GM12878 (cell line): Measurements from ENCODE around the gene RTN4R. TPM values are rescaled to one million over a fixed set of nuclear protein-coding genes. Genes with fewer than 3 reads are reported as not detected.

ENCODE experiments used
- ATAC-seq: fragments of 200-7000 bp; cut with Tn5 transposase; 3 replicates; pipeline ENCODE4 v1.9.1; 2020; ENCODE audit warnings: mild to moderate bottlenecking, moderate library complexity
- BruUV-seq: library from RNA; stranded (reverse); fragments of 400-500 nt; replicated peaks from 2 replicates; lab custom pipeline; 2021; lab: Mats Ljungman, UMichigan
- CTCF ChIA-PET: fragments of 300-600 bp; sonication (Branson Sonifier 250); formaldehyde crosslinking; extraction: SDS; loops from one replicate; lab custom pipeline; 2021; ENCODE audit warnings: inconsistent platforms; lab: Yijun Ruan, JAX
- POLR2A ChIA-PET: fragments of 350-600 bp; formaldehyde crosslinking; extraction: SDS; loops from one replicate; lab custom pipeline; 2021; ENCODE audit warnings: inconsistent platforms; lab: Charles Lee
- RAD21 ChIA-PET: fragments of 300-600 bp; sonication (Branson Sonifier 250); formaldehyde crosslinking; loops from one replicate; lab custom pipeline; 2023; ENCODE audit warnings: antibody characterized with exemption; ENCODE audit not compliant: unreplicated experiment; lab: Charles Lee
- SMC1A ChIA-PET: fragments of 300-600 bp; sonication (Branson Sonifier 250); formaldehyde crosslinking; loops from one replicate; lab custom pipeline; 2023; ENCODE audit not compliant: unreplicated experiment, uncharacterized antibody; lab: Charles Lee
- DNase-seq: peaks from one replicate; pipeline ENCODE4 v3.0.0-alpha.2; 2011; ENCODE audit warnings: low read depth, low spot score
- FAIRE-seq: peaks from 3 replicates; lab custom pipeline; 2011; peaks lifted over from hg19 to GRCh38; lab: Jason Lieb, UNC
- H2AFZ ChIP-seq: 2 replicates; pipeline ENCODE4 v1.6.0; 2011; ENCODE audit warnings: low read depth, low read length, control low read depth; ENCODE audit not compliant: control insufficient read depth
- H3K27ac ChIP-seq: 2 replicates; pipeline ENCODE4 v1.5.1; 2011; ENCODE audit warnings: control low read depth; ENCODE audit not compliant: control insufficient read depth, insufficient read depth
- H3K27me3 ChIP-seq, 2 experiments: replicated peaks in 1 of 2; 2 replicates each; pipeline versions ENCODE4 v1.6.0 to v1.6.1; 2011; ENCODE audit warnings: low read length in 1 of 2; ENCODE audit not compliant: control insufficient read depth in 2 of 2, insufficient read depth in 2 of 2
- H3K36me3 ChIP-seq, 2 experiments: 2 replicates each; pipeline ENCODE4 v1.5.1; 2011; ENCODE audit warnings: low read length in 1 of 2; ENCODE audit not compliant: control insufficient read depth in 2 of 2, insufficient read depth in 2 of 2
- H3K4me1 ChIP-seq: 2 replicates; pipeline ENCODE4 v1.6.1; 2011; ENCODE audit warnings: mild to moderate bottlenecking, low read length, moderate library complexity, mixed read lengths; ENCODE audit not compliant: control insufficient read depth, insufficient read depth
- H3K4me2 ChIP-seq: 2 replicates; pipeline ENCODE4 v1.6.0; 2011; ENCODE audit warnings: control low read depth; ENCODE audit not compliant: control insufficient read depth, insufficient read depth
- H3K4me3 ChIP-seq: fragments of 200-600 bp; sonication (generic); 2 replicates; pipeline ENCODE4 v1.5.1; 2016
- H3K79me2 ChIP-seq: 2 replicates; pipeline ENCODE4 v1.6.0; 2011; ENCODE audit warnings: low read length; ENCODE audit not compliant: control insufficient read depth, insufficient read depth
- H3K9ac ChIP-seq: 2 replicates; pipeline ENCODE4 v1.8.0; 2011; ENCODE audit warnings: low read length, control low read depth, mixed read lengths; ENCODE audit not compliant: control insufficient read depth, insufficient read depth
- H3K9me3 ChIP-seq: replicated peaks from 3 replicates; pipeline ENCODE4 v1.5.1; 2011; ENCODE audit warnings: mild to moderate bottlenecking, low read length; ENCODE audit not compliant: control insufficient read depth, insufficient read depth
- H4K20me1 ChIP-seq: 2 replicates; pipeline ENCODE4 v1.6.0; 2011; ENCODE audit not compliant: control insufficient read depth, insufficient read depth
- BMI1 ChIP-seq: fragments of 450-650 bp; IDR thresholded peaks from 2 replicates; pipeline ENCODE4 v1.6.1; 2016; ENCODE audit warnings: mild to moderate bottlenecking, moderate library complexity, borderline replicate concordance
- MEF2A ChIP-seq: IDR thresholded peaks from 2 replicates; pipeline ENCODE4 v1.6.1; 2011; ENCODE audit warnings: low read depth, mild to moderate bottlenecking, low read length, moderate library complexity; ENCODE audit not compliant: insufficient read depth
- MTA2 ChIP-seq: fragments of 450-650 bp; IDR thresholded peaks from 2 replicates; pipeline ENCODE4 v1.6.1; 2016; ENCODE audit warnings: low read depth, mild to moderate bottlenecking, moderate library complexity
- TCF7 ChIP-seq: IDR thresholded peaks from 2 replicates; pipeline ENCODE4 v1.6.1; 2014; ENCODE audit warnings: antibody characterized with exemption, borderline replicate concordance
- WGBS: methylation state at CpG from one replicate; pipeline ENCODE4 v1.1.6; 2016; ENCODE audit warnings: low lambda C conversion rate; ENCODE audit not compliant: insufficient replicate concordance, insufficient coverage; ENCODE audit errors: missing lambda C conversion rate; 5-methylcytosine and 5-hydroxymethylcytosine counted together
- in situ Hi-C: fragments of 300-500 bp; cut with MboI; formaldehyde crosslinking; loops from 9 replicates; pipeline ENCODE4 v1.14.3; 2018; ENCODE audit warnings: mixed read lengths
- intact Hi-C: fragments of 100-400 bp; cut with micrococcal nuclease; formaldehyde crosslinking; loops from one replicate; pipeline ENCODE4 v1.14.2; 2022; ENCODE audit not compliant: unreplicated experiment
- polyA plus RNA-seq, 11 experiments: library from polyadenylated mRNA; depleted of rRNA in 4 of 11; unstranded in 6 of 11; stranded (reverse) in 5 of 11; fragments of >200 nt; fragmentation: Nextera tagmentation in 4 of 11; fragmentation: Illumina TruSeq in 1 of 11; extraction: Ambion mirVana in 4 of 11; extraction: Trizol in 1 of 11; gene quantifications; 1 replicate in 1 of 11; 2 replicates in 10 of 11; pipeline versions ENCODE4 v1.2.1 to v1.2.3, GENCODE V29; 2011 to 2016; ENCODE audit warnings: inconsistent platforms in 2 of 11, missing spikeins in 2 of 11, low read depth in 1 of 11
- total RNA-seq, 4 experiments: library from RNA; depleted of rRNA in 3 of 4; stranded (reverse); fragments of >200 nt in 3 of 4; fragmentation: Illumina TruSeq in 1 of 4; extraction: Trizol in 1 of 4; gene quantifications; 2 replicates each; pipeline versions ENCODE4 v1.2.1 to v1.2.3, GENCODE V29; 2013 to 2021
- TF ChIP-seq, protein P1 (sequence below): IDR thresholded peaks from 2 replicates; pipeline ENCODE4 v1.6.1; 2012; ENCODE audit warnings: low read length, inconsistent platforms
- TF ChIP-seq, protein P2 (sequence below), 3 experiments: IDR thresholded peaks in 2 of 3; conservative IDR thresholded peaks in 1 of 3; 2 replicates each; pipeline ENCODE4 v1.5.1; 2011; ENCODE audit warnings: low read depth in 3 of 3, low read length in 3 of 3, mild to moderate bottlenecking in 3 of 3, control low read depth in 2 of 3, moderate library complexity in 2 of 3, inconsistent platforms in 1 of 3, mixed read lengths in 1 of 3; ENCODE audit not compliant: control insufficient read depth in 2 of 3, insufficient read depth in 1 of 3; ENCODE audit errors: extremely low read depth in 1 of 3
- TF ChIP-seq, protein P3 (sequence below): fragments of 450-650 bp; IDR thresholded peaks from 2 replicates; pipeline ENCODE4 v1.6.1; 2016; ENCODE audit warnings: mild to moderate bottlenecking
- TF ChIP-seq, protein P4 (sequence below): fragments of 150-350 bp; IDR thresholded peaks from 2 replicates; pipeline ENCODE4 v1.6.1; 2016; ENCODE audit warnings: low read depth, low read length

The RTN4R gene
- total and polyA plus RNA-seq, 10 of the 15 experiments (the other 5 are each of a cell fraction or from before 2014, with no cell fraction given), result 0.03 to 1.0 (median 0.60) TPM; not detected in 2

DNA sequence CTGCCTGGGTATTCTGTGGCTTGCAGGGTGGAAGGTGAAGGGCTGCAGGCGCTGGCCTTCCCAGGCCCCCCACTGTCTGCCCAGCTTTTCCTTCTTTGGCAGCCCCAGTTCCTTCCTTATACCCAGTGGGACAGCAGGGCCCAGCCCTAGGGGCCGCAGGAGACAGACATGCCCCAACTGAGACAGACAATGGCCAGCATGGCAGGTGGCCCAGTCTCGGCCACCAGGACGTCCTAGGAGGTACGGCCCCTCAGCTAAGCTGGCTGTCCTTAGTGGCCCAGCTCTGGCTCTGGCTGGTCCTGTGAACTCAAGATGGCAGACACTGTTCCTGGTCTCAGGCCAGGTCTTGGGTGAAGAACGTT is 35.9 kb downstream of the RTN4R start:
- H2AFZ ChIP-seq, result no peak overlapping the region
- BruUV-seq, result no TSS peak
- H3K9ac ChIP-seq, result no peak overlapping the region
- FAIRE-seq (no peak), ATAC-seq (no peak), DNase-seq (no peak)
- CTCF ChIA-PET, result no interaction called here
- no peak overlapping the region for H3K4me2 ChIP-seq
- H4K20me1 ChIP-seq, result no peaks in the 10 kb centered on the region
- SMC1A ChIA-PET, result no interaction called here
- TF ChIP-seq MEF2A (no peak), TCF7 (no peak), BMI1 (no peak), MTA2 (no peak)
- TF ChIP-seq, protein P1, sequence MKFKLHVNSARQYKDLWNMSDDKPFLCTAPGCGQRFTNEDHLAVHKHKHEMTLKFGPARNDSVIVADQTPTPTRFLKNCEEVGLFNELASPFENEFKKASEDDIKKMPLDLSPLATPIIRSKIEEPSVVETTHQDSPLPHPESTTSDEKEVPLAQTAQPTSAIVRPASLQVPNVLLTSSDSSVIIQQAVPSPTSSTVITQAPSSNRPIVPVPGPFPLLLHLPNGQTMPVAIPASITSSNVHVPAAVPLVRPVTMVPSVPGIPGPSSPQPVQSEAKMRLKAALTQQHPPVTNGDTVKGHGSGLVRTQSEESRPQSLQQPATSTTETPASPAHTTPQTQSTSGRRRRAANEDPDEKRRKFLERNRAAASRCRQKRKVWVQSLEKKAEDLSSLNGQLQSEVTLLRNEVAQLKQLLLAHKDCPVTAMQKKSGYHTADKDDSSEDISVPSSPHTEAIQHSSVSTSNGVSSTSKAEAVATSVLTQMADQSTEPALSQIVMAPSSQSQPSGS, result no peak
- TF ChIP-seq, protein P2, sequence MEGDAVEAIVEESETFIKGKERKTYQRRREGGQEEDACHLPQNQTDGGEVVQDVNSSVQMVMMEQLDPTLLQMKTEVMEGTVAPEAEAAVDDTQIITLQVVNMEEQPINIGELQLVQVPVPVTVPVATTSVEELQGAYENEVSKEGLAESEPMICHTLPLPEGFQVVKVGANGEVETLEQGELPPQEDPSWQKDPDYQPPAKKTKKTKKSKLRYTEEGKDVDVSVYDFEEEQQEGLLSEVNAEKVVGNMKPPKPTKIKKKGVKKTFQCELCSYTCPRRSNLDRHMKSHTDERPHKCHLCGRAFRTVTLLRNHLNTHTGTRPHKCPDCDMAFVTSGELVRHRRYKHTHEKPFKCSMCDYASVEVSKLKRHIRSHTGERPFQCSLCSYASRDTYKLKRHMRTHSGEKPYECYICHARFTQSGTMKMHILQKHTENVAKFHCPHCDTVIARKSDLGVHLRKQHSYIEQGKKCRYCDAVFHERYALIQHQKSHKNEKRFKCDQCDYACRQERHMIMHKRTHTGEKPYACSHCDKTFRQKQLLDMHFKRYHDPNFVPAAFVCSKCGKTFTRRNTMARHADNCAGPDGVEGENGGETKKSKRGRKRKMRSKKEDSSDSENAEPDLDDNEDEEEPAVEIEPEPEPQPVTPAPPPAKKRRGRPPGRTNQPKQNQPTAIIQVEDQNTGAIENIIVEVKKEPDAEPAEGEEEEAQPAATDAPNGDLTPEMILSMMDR (IDR thresholded peaks at IDR 0.05 in 2 of 3, conservative IDR thresholded peaks at IDR 0.05 in 1 of 3; ENCODE audit: control insufficient read depth in 2 of 3, extremely low read depth in 1 of 3, insufficient read depth in 1 of 3, low read depth in 3 of 3, low read length in 3 of 3), result no peak
- TF ChIP-seq, protein P3, sequence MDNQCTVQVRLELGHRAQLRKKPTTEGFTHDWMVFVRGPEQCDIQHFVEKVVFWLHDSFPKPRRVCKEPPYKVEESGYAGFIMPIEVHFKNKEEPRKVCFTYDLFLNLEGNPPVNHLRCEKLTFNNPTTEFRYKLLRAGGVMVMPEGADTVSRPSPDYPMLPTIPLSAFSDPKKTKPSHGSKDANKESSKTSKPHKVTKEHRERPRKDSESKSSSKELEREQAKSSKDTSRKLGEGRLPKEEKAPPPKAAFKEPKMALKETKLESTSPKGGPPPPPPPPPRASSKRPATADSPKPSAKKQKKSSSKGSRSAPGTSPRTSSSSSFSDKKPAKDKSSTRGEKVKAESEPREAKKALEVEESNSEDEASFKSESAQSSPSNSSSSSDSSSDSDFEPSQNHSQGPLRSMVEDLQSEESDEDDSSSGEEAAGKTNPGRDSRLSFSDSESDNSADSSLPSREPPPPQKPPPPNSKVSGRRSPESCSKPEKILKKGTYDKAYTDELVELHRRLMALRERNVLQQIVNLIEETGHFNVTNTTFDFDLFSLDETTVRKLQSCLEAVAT, result no peak
- TF ChIP-seq, protein P4, sequence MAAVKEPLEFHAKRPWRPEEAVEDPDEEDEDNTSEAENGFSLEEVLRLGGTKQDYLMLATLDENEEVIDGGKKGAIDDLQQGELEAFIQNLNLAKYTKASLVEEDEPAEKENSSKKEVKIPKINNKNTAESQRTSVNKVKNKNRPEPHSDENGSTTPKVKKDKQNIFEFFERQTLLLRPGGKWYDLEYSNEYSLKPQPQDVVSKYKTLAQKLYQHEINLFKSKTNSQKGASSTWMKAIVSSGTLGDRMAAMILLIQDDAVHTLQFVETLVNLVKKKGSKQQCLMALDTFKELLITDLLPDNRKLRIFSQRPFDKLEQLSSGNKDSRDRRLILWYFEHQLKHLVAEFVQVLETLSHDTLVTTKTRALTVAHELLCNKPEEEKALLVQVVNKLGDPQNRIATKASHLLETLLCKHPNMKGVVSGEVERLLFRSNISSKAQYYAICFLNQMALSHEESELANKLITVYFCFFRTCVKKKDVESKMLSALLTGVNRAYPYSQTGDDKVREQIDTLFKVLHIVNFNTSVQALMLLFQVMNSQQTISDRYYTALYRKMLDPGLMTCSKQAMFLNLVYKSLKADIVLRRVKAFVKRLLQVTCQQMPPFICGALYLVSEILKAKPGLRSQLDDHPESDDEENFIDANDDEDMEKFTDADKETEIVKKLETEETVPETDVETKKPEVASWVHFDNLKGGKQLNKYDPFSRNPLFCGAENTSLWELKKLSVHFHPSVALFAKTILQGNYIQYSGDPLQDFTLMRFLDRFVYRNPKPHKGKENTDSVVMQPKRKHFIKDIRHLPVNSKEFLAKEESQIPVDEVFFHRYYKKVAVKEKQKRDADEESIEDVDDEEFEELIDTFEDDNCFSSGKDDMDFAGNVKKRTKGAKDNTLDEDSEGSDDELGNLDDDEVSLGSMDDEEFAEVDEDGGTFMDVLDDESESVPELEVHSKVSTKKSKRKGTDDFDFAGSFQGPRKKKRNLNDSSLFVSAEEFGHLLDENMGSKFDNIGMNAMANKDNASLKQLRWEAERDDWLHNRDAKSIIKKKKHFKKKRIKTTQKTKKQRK, result no peak
- TF ChIP-seq, all 136 proteins: peak for 0
- peaks cover 0 to 7% of the 10 kb centered on the region in 2 experiments; a peak in 3 of 4 replicates for H3K27me3 ChIP-seq
- H3K4me3 ChIP-seq, result no peak overlapping the region
- WGBS, result 35% methylated on average over 6 of the region's 6 CpGs
- H3K9me3 ChIP-seq, result no peaks in the 10 kb centered on the region
- ChIA-PET RAD21 (no interaction called here), POLR2A (no interaction called here)
- in situ Hi-C loops, result no loop called here
- H3K36me3 ChIP-seq, result no peaks in the 10 kb centered on the region
- intact Hi-C loops, result no loop called here
- no peaks in the 10 kb centered on the region for H3K79me2 ChIP-seq
- no peak overlapping the region for H3K27ac ChIP-seq
- no peaks in the 10 kb centered on the region for H3K4me1 ChIP-seq
